Heart left ventricle (tissue), 16 donors: ENCODE data around the gene MTSS2. TPM values are rescaled to one million over a fixed set of nuclear protein-coding genes. Genes with fewer than 3 reads are reported as not detected.

Experiments
- ATAC-seq, 4 donors: fragments of 200-7000 bp; cut with Tn5 transposase; one replicate each; pipeline ENCODE4 v1.9.1; 2020 to 2022; ENCODE audit warnings: moderate library complexity in 4 of 4, mild to moderate bottlenecking in 3 of 4, moderate number of reproducible peaks in 1 of 4
- DNase-seq, 5 donors: peaks; one replicate each; pipeline ENCODE4 v3.0.0-alpha.2; 2020
- H3K27ac ChIP-seq, 12 donors: fragments of 200-600 bp; sonication (generic) in 4 of 12; one replicate each; pipeline versions ENCODE4 v1.5.0 to v1.8.0; 2016 to 2022; ENCODE audit warnings: mild to moderate bottlenecking in 2 of 12
- H3K27me3 ChIP-seq, 9 donors: fragments of 200-600 bp; sonication (generic) in 2 of 9; one replicate each; pipeline versions ENCODE4 v1.5.1 to v1.8.0; 2016 to 2022; ENCODE audit warnings: mild to moderate bottlenecking in 3 of 9
- H3K36me3 ChIP-seq, 9 donors: fragments of 200-600 bp; sonication (generic) in 2 of 9; one replicate each; pipeline versions ENCODE4 v1.5.0 to v1.8.0; 2018 to 2022; ENCODE audit warnings: mild to moderate bottlenecking in 2 of 9
- H3K4me1 ChIP-seq, 12 donors: fragments of 200-600 bp; sonication (generic) in 4 of 12; one replicate each; pipeline versions ENCODE4 v1.5.0 to v1.8.0; 2016 to 2022; ENCODE audit warnings: mild to moderate bottlenecking in 3 of 12
- H3K4me3 ChIP-seq, 12 donors: fragments of 200-600 bp; sonication (generic) in 4 of 12; one replicate each; pipeline versions ENCODE4 v1.5.0 to v1.8.0; 2017 to 2022; ENCODE audit warnings: mild to moderate bottlenecking in 9 of 12, moderate library complexity in 4 of 12
- H3K9me3 ChIP-seq, 12 donors: fragments of 200-600 bp; sonication (generic) in 4 of 12; one replicate each; pipeline versions ENCODE4 v1.5.0 to v1.8.0; 2016 to 2022; ENCODE audit warnings: mild to moderate bottlenecking in 1 of 12
- POLR2A ChIP-seq, 2 donors: fragments of 450-650 bp; IDR thresholded peaks; one replicate each; pipeline ENCODE4 v1.6.1; 2017; ENCODE audit warnings: antibody characterized with exemption in 2 of 2, mild to moderate bottlenecking in 2 of 2, moderate library complexity in 2 of 2
- WGBS, 4 donors: extraction: QIAGEN DNeasy Blood & Tissue Kit in 2 of 4; methylation state at CpG; one replicate each; pipeline versions ENCODE4 v1.1.5 to v1.1.7; 2013 to 2018; 5-methylcytosine and 5-hydroxymethylcytosine counted together
- intact Hi-C, 10 donors: fragments of 100-400 bp; cut with DNase I; formaldehyde crosslinking; loops; one replicate each; pipeline versions ENCODE4 v1.11.1 to v1.14.2; 2022
- polyA plus RNA-seq, 2 donors: library from polyadenylated mRNA; stranded (reverse); fragments of 200-250 nt; gene quantifications; one replicate each; pipeline ENCODE4 v1.2.3, GENCODE V29; 2013
- total RNA-seq, 9 donors: library from RNA; depleted of rRNA in 2 of 9; stranded (reverse); fragments of >200 nt in 2 of 9; fragmentation: NEBNext Ultra II Directional in 3 of 9; extraction: Animal tissue kit (Norgen Biotek cat#: 25700) in 3 of 9; gene quantifications; one replicate each; pipeline versions ENCODE4 v1.1.0 to v1.2.4, GENCODE V29; 2016 to 2023
- TF ChIP-seq, protein P1 (sequence below), 12 donors: fragments of 200-600 bp; sonication (generic) in 4 of 12; IDR thresholded peaks; one replicate each; pipeline versions ENCODE4 v1.5.0 to v1.8.0; 2018 to 2022; ENCODE audit warnings: antibody characterized with exemption in 12 of 12, mild to moderate bottlenecking in 5 of 12
- donor health status: ischemic (EF 13 %, LVEDD 7.1; RV severe dilation, severe dysfunction).
- donor health status: healthy with polysubstance abuse.
- donor health status: DM: no; HTN: yes; CAD: no.
- donor health status: DM: no; HTN: no; CAD: no.
- donor health status: ischemic (EF 25% LVEDD 6.9; RV normal size, moderate dysfunction).
- donor health status: ischemic (EF 25% LVEDD 5.7; RV mildly dilated, moderate dysfunction).
- donor health status: healthy.
- donor health status: DM: yes; HTN: yes; CAD: no.
- donor health status: ischemic (EF 35%, LVEDD 5.7; RV mildly dilated, moderate dysfunction).
- donor health status: nonischemic (EF 11% LVEDD 7.7; RV severe dilation, severe dysfunction).
- donor health status: DM: yes; HTN: yes; CAD: no.
- donor health status: PGD.
- donor health status: ischemic (EF 29% LVEDD 5.4; RV normal size, mild dysfunction).
- donor health status: nonischemic (EF 23%, LVEDD 6.1; RV moderate dilation, normal function).

MTSS2 gene
- total and polyA plus RNA-seq, 11 donors, result 51.9 to 97.1 (median 72.2) TPM

- Histone ChIP-seq H3K36me3 (peaks cover 0 to 39% (median 3%) of the 10 kb centered on the region in 9 donors), H3K4me1 (peaks cover 0 to 52% (median 32%) of the 10 kb centered on the region in 12 donors), H3K9me3 (no peaks in the 10 kb centered on the region), H3K4me3 (no peak overlapping the region), H3K27ac (peak overlapping the region in 11 of 12 donors; percentile 12 to 72 (median 50)), H3K27me3 (no peaks in the 10 kb centered on the region)
- ATAC-seq, result peak; percentile 62 to 82 (median 72)
- peak in 3 of 5 donors; percentile 61 to 81 (median 68) for DNase-seq
- WGBS, 4 donors, result 53 to 63% (median 58%) methylated on average over 3 of the region's 3 CpGs
- intact Hi-C loops, result no loop called here
- TF ChIP-seq, protein P1, sequence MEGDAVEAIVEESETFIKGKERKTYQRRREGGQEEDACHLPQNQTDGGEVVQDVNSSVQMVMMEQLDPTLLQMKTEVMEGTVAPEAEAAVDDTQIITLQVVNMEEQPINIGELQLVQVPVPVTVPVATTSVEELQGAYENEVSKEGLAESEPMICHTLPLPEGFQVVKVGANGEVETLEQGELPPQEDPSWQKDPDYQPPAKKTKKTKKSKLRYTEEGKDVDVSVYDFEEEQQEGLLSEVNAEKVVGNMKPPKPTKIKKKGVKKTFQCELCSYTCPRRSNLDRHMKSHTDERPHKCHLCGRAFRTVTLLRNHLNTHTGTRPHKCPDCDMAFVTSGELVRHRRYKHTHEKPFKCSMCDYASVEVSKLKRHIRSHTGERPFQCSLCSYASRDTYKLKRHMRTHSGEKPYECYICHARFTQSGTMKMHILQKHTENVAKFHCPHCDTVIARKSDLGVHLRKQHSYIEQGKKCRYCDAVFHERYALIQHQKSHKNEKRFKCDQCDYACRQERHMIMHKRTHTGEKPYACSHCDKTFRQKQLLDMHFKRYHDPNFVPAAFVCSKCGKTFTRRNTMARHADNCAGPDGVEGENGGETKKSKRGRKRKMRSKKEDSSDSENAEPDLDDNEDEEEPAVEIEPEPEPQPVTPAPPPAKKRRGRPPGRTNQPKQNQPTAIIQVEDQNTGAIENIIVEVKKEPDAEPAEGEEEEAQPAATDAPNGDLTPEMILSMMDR (IDR thresholded peaks at IDR 0.05), result no peak
- no peak for TF ChIP-seq POLR2A (IDR thresholded peaks at IDR 0.05)
Observed at GRCh38 chr16:70730944-70731343, 45.1 kb upstream of the MTSS2 start.

GRCh38 chr16:70730031-70730430 is 44.2 kb upstream of the MTSS2 start:
- DNase-seq, result no peak
- intact Hi-C loops, result no loop called here
- ATAC-seq, result no peak
- no peak overlapping the region for H3K4me3 ChIP-seq
- H3K27me3 ChIP-seq, result no peaks in the 10 kb centered on the region
- H3K27ac ChIP-seq, result peak overlapping the region in 4 of 12 donors; percentile 50 to 72 (median 68)
- no peaks in the 10 kb centered on the region for H3K9me3 ChIP-seq
- TF ChIP-seq POLR2A (IDR thresholded peaks at IDR 0.05), result no peak
- TF ChIP-seq, protein P1 (IDR thresholded peaks at IDR 0.05), result no peak
- peaks cover 0 to 44% (median 3%) of the 10 kb centered on the region in 9 donors for H3K36me3 ChIP-seq
- WGBS, 4 donors, result 65 to 79% (median 75%) methylated on average over 7 of the region's 7 CpGs
- peaks cover 0 to 54% (median 35%) of the 10 kb centered on the region in 12 donors for H3K4me1 ChIP-seq

- ATAC-seq (no peak), DNase-seq (no peak)
- Histone ChIP-seq H3K4me3 (no peak overlapping the region), H3K9me3 (no peaks in the 10 kb centered on the region), H3K36me3 (peaks cover 0 to 44% (median 3%) of the 10 kb centered on the region in 9 donors), H3K27ac (no peak overlapping the region), H3K4me1 (peaks cover 0 to 57% (median 41%) of the 10 kb centered on the region in 12 donors), H3K27me3 (no peaks in the 10 kb centered on the region)
- WGBS, 4 donors, result 96 to 99% (median 98%) methylated on average over 8 of the region's 8 CpGs
- intact Hi-C loops, result no loop called here
- TF ChIP-seq, protein P1 (IDR thresholded peaks at IDR 0.05), result no peak
- TF ChIP-seq POLR2A (IDR thresholded peaks at IDR 0.05), result no peak
Observed at GRCh38 chr16:70729292-70729691, 43.4 kb upstream of the MTSS2 start.

GRCh38 chr16:70728150-70728549 is 42.3 kb upstream of the MTSS2 start:
- Histone ChIP-seq H3K4me3 (no peak overlapping the region), H3K27ac (peak overlapping the region in 2 of 12 donors; percentile 85 to 94), H3K4me1 (peaks cover 0 to 57% (median 41%) of the 10 kb centered on the region in 12 donors), H3K27me3 (no peaks in the 10 kb centered on the region), H3K36me3 (peaks cover 0 to 44% (median 3%) of the 10 kb centered on the region in 9 donors), H3K9me3 (no peaks in the 10 kb centered on the region)
- no peak for DNase-seq
- intact Hi-C loops, result no loop called here
- no peak for ATAC-seq
- TF ChIP-seq, protein P1 (IDR thresholded peaks at IDR 0.05), result no peak
- no peak for TF ChIP-seq POLR2A (IDR thresholded peaks at IDR 0.05)
- WGBS, 4 donors, result 91 to 100% (median 96%) methylated on average over 4 to 9 of the region's 9 CpGs
